Parathyroid adenoma (tissue), 2 donors: ENCODE measurements around the gene SMARCAD1.
A peak's percentile ranks its signal among the peaks of the same experiment; 100 is the strongest.

Source experiments
- H2AFZ ChIP-seq: fragments of 300-600 bp; sonication (generic); one replicate; pipeline ENCODE4 v1.7.0; 2017; ENCODE audit warnings: antibody characterized with exemption, mild to moderate bottlenecking
- H3K27ac ChIP-seq: fragments of 300-600 bp; sonication (generic); one replicate; pipeline ENCODE4 v1.7.0; 2017
- H3K27me3 ChIP-seq: fragments of 300-600 bp; sonication (generic); one replicate; pipeline ENCODE4 v1.7.0; 2017; ENCODE audit warnings: low read length; ENCODE audit not compliant: control insufficient read depth, insufficient read depth
- H3K36me3 ChIP-seq: fragments of 300-600 bp; sonication (generic); one replicate; pipeline ENCODE4 v1.7.0; 2017; ENCODE audit warnings: low read length; ENCODE audit not compliant: control insufficient read depth, insufficient read depth
- H3K4me1 ChIP-seq: fragments of 300-600 bp; sonication (generic); one replicate; pipeline ENCODE4 v1.7.0; 2017; ENCODE audit warnings: control low read depth
- H3K4me2 ChIP-seq: fragments of 300-600 bp; sonication (generic); one replicate; pipeline ENCODE4 v1.7.0; 2017; ENCODE audit warnings: low read length
- H3K4me3 ChIP-seq: fragments of 300-600 bp; sonication (generic); one replicate; pipeline ENCODE4 v1.7.0; 2017; ENCODE audit warnings: low read depth, low read length
- H3K79me2 ChIP-seq: fragments of 300-600 bp; sonication (generic); one replicate; pipeline ENCODE4 v1.7.0; 2017; ENCODE audit warnings: control low read depth
- H3K9ac ChIP-seq: fragments of 300-600 bp; sonication (generic); one replicate; pipeline ENCODE4 v1.7.0; 2017; ENCODE audit warnings: mild to moderate bottlenecking
- H3K9me3 ChIP-seq: fragments of 300-600 bp; sonication (generic); one replicate; pipeline ENCODE4 v1.7.0; 2017; ENCODE audit warnings: low read length; ENCODE audit not compliant: control insufficient read depth
- TF ChIP-seq, protein P1 (sequence below): fragments of 300-600 bp; sonication (generic); IDR thresholded peaks from one replicate; pipeline ENCODE4 v1.7.0; 2017; ENCODE audit warnings: antibody characterized with exemption, mild to moderate bottlenecking
- donor health status: primary hyperparathyroidism.

The SMARCAD1 gene

DNA sequence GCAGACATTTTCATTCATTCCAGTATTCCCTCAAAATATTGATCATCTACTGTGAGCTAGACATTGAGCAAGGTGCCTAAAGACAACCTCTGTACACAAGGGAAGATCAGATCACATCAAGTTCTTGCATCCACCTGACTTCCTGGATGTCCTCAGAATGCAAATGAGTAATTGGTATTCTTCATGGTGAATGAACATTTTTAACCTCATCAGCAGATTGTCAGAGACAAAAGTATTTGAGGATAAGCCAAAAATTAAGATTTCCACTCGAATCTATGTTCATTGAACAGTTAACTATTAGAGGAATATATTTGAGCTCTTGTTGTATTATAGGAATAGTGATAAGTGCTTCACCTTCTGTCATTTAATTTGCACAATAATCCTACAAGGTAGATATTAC is 1.3 kb downstream of the SMARCAD1 start:
- Histone ChIP-seq H3K27ac (no peak overlapping the region), H3K4me3 (no peak overlapping the region), H3K4me1 (no peaks in the 10 kb centered on the region), H2AFZ (no peak overlapping the region), H3K9ac (no peak overlapping the region), H3K9me3 (no peaks in the 10 kb centered on the region), H3K27me3 (no peaks in the 10 kb centered on the region), H3K79me2 (no peaks in the 10 kb centered on the region), H3K36me3 (no peaks in the 10 kb centered on the region), H3K4me2 (peak overlapping the region; percentile 88)
- TF ChIP-seq, protein P1, sequence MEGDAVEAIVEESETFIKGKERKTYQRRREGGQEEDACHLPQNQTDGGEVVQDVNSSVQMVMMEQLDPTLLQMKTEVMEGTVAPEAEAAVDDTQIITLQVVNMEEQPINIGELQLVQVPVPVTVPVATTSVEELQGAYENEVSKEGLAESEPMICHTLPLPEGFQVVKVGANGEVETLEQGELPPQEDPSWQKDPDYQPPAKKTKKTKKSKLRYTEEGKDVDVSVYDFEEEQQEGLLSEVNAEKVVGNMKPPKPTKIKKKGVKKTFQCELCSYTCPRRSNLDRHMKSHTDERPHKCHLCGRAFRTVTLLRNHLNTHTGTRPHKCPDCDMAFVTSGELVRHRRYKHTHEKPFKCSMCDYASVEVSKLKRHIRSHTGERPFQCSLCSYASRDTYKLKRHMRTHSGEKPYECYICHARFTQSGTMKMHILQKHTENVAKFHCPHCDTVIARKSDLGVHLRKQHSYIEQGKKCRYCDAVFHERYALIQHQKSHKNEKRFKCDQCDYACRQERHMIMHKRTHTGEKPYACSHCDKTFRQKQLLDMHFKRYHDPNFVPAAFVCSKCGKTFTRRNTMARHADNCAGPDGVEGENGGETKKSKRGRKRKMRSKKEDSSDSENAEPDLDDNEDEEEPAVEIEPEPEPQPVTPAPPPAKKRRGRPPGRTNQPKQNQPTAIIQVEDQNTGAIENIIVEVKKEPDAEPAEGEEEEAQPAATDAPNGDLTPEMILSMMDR, result no peak

DNA sequence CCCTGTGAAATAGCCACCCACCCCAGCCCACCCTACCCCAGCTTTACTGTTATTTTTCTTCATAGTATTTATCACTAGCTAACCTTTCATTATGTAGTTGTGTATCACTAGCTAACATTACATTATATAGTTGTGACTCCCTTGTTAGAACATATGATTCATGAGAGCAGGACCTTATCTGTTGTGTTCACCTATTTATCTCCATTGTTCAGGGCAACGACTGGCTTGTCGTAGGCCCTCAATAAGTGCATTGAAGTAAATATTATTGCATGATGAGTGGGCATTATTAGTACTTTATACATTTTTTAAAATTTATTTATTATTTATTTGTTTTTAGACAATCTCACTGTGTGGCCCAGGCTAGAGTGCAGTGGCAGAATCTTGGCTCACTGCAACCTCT is 4.2 kb downstream of the SMARCAD1 start:
- TF ChIP-seq, protein P1, result no peak
- Histone ChIP-seq H3K9me3 (no peaks in the 10 kb centered on the region), H2AFZ (no peak overlapping the region), H3K4me1 (no peaks in the 10 kb centered on the region), H3K4me2 (no peak overlapping the region), H3K79me2 (no peaks in the 10 kb centered on the region), H3K36me3 (no peaks in the 10 kb centered on the region), H3K27me3 (no peaks in the 10 kb centered on the region), H3K4me3 (no peak overlapping the region), H3K27ac (no peak overlapping the region), H3K9ac (no peak overlapping the region)

DNA sequence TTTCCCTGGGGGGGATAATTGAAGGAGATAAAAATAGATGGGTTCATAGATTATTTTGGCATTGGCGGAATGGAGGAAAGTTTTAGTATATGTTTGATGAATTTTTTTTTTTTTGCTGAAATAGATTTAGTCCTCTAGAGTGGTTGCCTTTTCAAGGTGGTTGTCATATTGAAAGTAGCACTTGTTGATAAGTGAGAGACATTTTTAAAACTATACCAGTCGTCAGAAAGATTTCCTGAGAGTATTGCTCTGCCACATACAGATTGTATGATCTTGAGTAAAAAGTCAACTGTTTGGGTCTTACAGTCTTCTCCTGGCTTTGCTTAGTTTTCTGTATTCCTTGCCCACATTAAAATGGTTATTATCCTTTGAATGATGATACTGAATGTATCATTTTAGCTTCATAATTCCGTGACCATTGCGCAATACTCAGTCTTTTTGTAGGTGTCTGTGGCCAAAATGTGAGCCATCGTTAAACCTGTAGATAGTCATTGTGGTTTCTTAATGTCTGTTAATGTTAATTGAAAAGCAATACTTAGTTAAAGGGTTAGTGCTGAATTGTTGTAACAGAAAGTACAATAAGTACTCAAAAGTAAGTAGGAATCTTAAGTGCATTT is 7.1 kb downstream of the SMARCAD1 start:
- H3K79me2 ChIP-seq, result no peaks in the 10 kb centered on the region
- H3K36me3 ChIP-seq, result no peaks in the 10 kb centered on the region
- H3K4me3 ChIP-seq, result no peak overlapping the region
- H3K9ac ChIP-seq, result no peak overlapping the region
- no peaks in the 10 kb centered on the region for H3K9me3 ChIP-seq
- no peak overlapping the region for H2AFZ ChIP-seq
- no peaks in the 10 kb centered on the region for H3K4me1 ChIP-seq
- no peaks in the 10 kb centered on the region for H3K27me3 ChIP-seq
- no peak overlapping the region for H3K27ac ChIP-seq
- H3K4me2 ChIP-seq, result no peak overlapping the region
- TF ChIP-seq, protein P1, result no peak

DNA sequence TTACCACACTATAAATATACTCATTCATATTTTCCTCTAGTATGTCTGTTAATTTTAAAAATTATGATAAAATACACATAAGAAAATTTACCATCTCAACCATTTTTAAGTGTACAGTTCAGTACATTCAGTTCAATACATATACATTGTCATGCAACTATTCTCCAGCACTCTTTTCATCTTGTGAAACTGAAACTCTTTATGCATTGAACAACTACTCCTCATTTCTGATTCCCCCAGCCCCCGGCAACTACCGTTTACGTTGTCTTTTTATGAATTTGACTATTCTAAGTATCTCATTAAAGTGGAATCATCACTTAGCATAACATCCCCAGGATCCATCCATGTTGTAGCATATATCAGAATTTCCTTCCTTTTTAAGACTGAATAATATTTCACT is 8.7 kb downstream of the SMARCAD1 start:
- Histone ChIP-seq H3K9ac (no peak overlapping the region), H3K36me3 (no peaks in the 10 kb centered on the region), H3K79me2 (no peaks in the 10 kb centered on the region), H3K27me3 (no peaks in the 10 kb centered on the region), H3K4me1 (no peaks in the 10 kb centered on the region), H3K27ac (no peak overlapping the region), H3K4me2 (no peak overlapping the region), H2AFZ (no peak overlapping the region), H3K9me3 (no peaks in the 10 kb centered on the region), H3K4me3 (no peak overlapping the region)
- TF ChIP-seq, protein P1, result no peak

DNA sequence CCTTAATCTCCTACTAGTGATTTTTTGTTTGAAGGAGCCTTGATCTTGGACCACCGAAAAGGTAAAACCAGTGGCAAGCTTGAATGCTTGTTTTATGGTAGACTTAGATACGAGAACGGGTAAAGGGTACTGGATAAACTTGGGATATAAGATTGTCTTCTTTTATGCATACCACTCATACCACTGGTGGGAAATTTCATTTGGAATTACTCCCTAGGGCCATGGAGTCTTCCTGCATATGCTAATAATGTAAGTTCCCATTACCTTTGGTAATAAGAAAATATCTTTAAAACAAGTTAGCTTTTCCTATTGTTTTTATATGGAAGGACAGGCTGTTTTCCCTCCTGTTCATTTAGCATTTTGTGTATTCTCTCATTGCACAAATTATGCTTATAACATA is 11.7 kb downstream of the SMARCAD1 start:
- TF ChIP-seq, protein P1, result no peak
- no peak overlapping the region for H3K4me3 ChIP-seq

More for the DNA sequence above, 11.7 kb downstream of the SMARCAD1 start:
- H3K27me3 ChIP-seq, result no peaks in the 10 kb centered on the region
- no peak overlapping the region for H3K4me2 ChIP-seq
- H3K4me1 ChIP-seq, result no peaks in the 10 kb centered on the region
- H3K79me2 ChIP-seq, result peaks cover 2% of the 10 kb centered on the region
- no peak overlapping the region for H3K27ac ChIP-seq
- no peaks in the 10 kb centered on the region for H3K9me3 ChIP-seq
- H3K36me3 ChIP-seq, result no peaks in the 10 kb centered on the region
- no peak overlapping the region for H3K9ac ChIP-seq
- H2AFZ ChIP-seq, result no peak overlapping the region
